Transverse colon (tissue), 4 donors: ENCODE results near the gene DENND11.

ENCODE experiments used
- CTCF ChIP-seq, 5 experiments: fragments of 200-600 bp in 3 of 5; fragments of 450-650 bp in 2 of 5; sonication (generic) in 3 of 5; IDR thresholded peaks; 1 replicate in 2 of 5; 2 replicates in 3 of 5; pipeline ENCODE4 v1.5.1; 2016 to 2017; ENCODE audit warnings: antibody characterized with exemption in 5 of 5, inconsistent platforms in 3 of 5, mild to moderate bottlenecking in 2 of 5, moderate library complexity in 1 of 5
- EP300 ChIP-seq: sonication (generic); formaldehyde crosslinking; IDR thresholded peaks from one replicate; pipeline ENCODE4 v1.6.1; 2017; ENCODE audit warnings: antibody characterized with exemption, low read depth
- POLR2A ChIP-seq: fragments of 450-650 bp; IDR thresholded peaks from one replicate; pipeline ENCODE4 v1.6.1; 2016; ENCODE audit warnings: antibody characterized with exemption, mild to moderate bottlenecking, moderate library complexity
- POLR2AphosphoS5 ChIP-seq, 3 donors: sonication (generic); formaldehyde crosslinking; IDR thresholded peaks; one replicate each; pipeline ENCODE4 v1.6.1; 2016; ENCODE audit warnings: antibody characterized with exemption in 3 of 3

GRCh38 chr7:141654551-141654950 lies 47.4 kb downstream of the DENND11 start:
- TF ChIP-seq POLR2AphosphoS5 (IDR thresholded peaks at IDR 0.05), result no peak
- TF ChIP-seq CTCF (IDR thresholded peaks at IDR 0.05), result peak; percentile 55 to 79 (median 60)
- TF ChIP-seq POLR2A, result no peak
- TF ChIP-seq EP300, result no peak
